HCT116 (cell line): ENCODE measurements around the gene POLE. TPM values are rescaled to one million over a fixed set of nuclear protein-coding genes. Genes with fewer than 3 reads are reported as not detected.

ENCODE experiments used
- ATAC-seq: fragments of 200-7000 bp; cut with Tn5 transposase; 2 replicates; pipeline ENCODE4 v1.9.1; 2020; ENCODE audit warnings: mild to moderate bottlenecking, moderate library complexity
- BruUV-seq: library from RNA; stranded (reverse); fragments of 400-500 nt; replicated peaks from 2 replicates; lab custom pipeline; 2021; lab: Mats Ljungman, UMichigan
- CTCF ChIA-PET: fragments of 300-600 bp; sonication (Branson Sonifier 250); formaldehyde crosslinking; loops from one replicate; lab custom pipeline; 2021; ENCODE audit warnings: antibody characterized with exemption; lab: Charles Lee
- POLR2A ChIA-PET: fragments of 300-600, 350-600 bp; sonication (Branson Sonifier 250); formaldehyde crosslinking; loops from one replicate; lab custom pipeline; 2021; ENCODE audit warnings: antibody characterized with exemption; lab: Charles Lee
- RAD21 ChIA-PET, 2 experiments: fragments of 300-600 bp; sonication (Branson Sonifier 250); formaldehyde crosslinking; loops; one replicate each; lab custom pipeline; 2023; ENCODE audit warnings: low total read pairs in 2 of 2; ENCODE audit not compliant: uncharacterized antibody in 2 of 2, unreplicated experiment in 2 of 2, low non-redundant PET in 1 of 2; lab: Charles Lee
- DNase-seq: peaks from one replicate; pipeline ENCODE4 v3.0.0-alpha.2; 2010; ENCODE audit warnings: low read depth, low spot score
- H2AFZ ChIP-seq: fragments of 200-600 bp; shearing (Covaris generic), sonication (generic); 2 replicates; pipeline ENCODE4 v1.6.1; 2017; ENCODE audit warnings: low read depth, mixed run types, mixed read lengths, antibody characterized with exemption, low read length; ENCODE audit not compliant: poor library complexity, severe bottlenecking
- H3K27ac ChIP-seq: 2 replicates; pipeline ENCODE4 v1.5.1; 2012; ENCODE audit warnings: low read depth, low read length
- H3K27me3 ChIP-seq: fragments of 200-600 bp; sonication (generic); 2 replicates; pipeline ENCODE4 v1.6.1; 2016; ENCODE audit warnings: mixed run types, low read length, mixed read lengths; ENCODE audit not compliant: insufficient read depth
- H3K36me3 ChIP-seq, 2 experiments: fragments of 200-500 bp in 1 of 2; fragments of 200-600 bp in 1 of 2; sonication (Bioruptor generic) in 1 of 2; sonication (generic) in 1 of 2; 2 replicates each; pipeline versions ENCODE4 v1.5.1 to v1.6.1; 2014 to 2016; ENCODE audit warnings: low read length in 2 of 2, inconsistent platforms in 1 of 2, mixed read lengths in 1 of 2, mixed run types in 1 of 2; ENCODE audit not compliant: insufficient read depth in 2 of 2, control insufficient read depth in 1 of 2
- H3K4me1 ChIP-seq, 2 experiments: fragments of 200-600 bp in 1 of 2; sonication (generic) in 1 of 2; 2 replicates each; pipeline versions ENCODE4 v1.5.1 to v1.6.1; 2012 to 2017; ENCODE audit warnings: low read length in 2 of 2, inconsistent platforms in 1 of 2, mild to moderate bottlenecking in 1 of 2, mixed read lengths in 1 of 2, mixed run types in 1 of 2, moderate library complexity in 1 of 2; ENCODE audit not compliant: insufficient read depth in 2 of 2, control insufficient read depth in 1 of 2
- H3K4me2 ChIP-seq: fragments of 200-600 bp; sonication (generic); 2 replicates; pipeline ENCODE4 v1.6.1; 2017; ENCODE audit warnings: mixed run types, low read length, mixed read lengths
- H3K4me3 ChIP-seq, 2 experiments: fragments of 200-600 bp in 1 of 2; sonication (generic) in 1 of 2; replicated peaks in 1 of 2; 2 replicates each; pipeline ENCODE4 v1.5.1; 2011 to 2016; ENCODE audit warnings: low read length in 2 of 2, control low read depth in 1 of 2, low read depth in 1 of 2, mild to moderate bottlenecking in 1 of 2, mixed read lengths in 1 of 2, mixed run types in 1 of 2
- H3K79me2 ChIP-seq: fragments of 200-600 bp; sonication (generic); 2 replicates; pipeline ENCODE4 v1.6.1; 2017; ENCODE audit warnings: mild to moderate bottlenecking, mixed run types, low read length, moderate library complexity, mixed read lengths; ENCODE audit not compliant: insufficient read depth
- H3K9ac ChIP-seq: fragments of 200-600 bp; sonication (generic); 2 replicates; pipeline ENCODE4 v1.6.1; 2016; ENCODE audit warnings: low read length, mixed read lengths
- H3K9me2 ChIP-seq: fragments of 200-600 bp; sonication (generic), shearing (Covaris generic); 2 replicates; pipeline ENCODE4 v1.6.1; 2017; ENCODE audit warnings: mixed run types, mild to moderate bottlenecking, moderate library complexity; ENCODE audit not compliant: insufficient read depth
- H3K9me3 ChIP-seq, 2 experiments: fragments of 200-500 bp in 1 of 2; fragments of 200-600 bp in 1 of 2; sonication (Bioruptor generic) in 1 of 2; sonication (generic) in 1 of 2; 2 replicates each; pipeline ENCODE4 v1.6.1; 2014 to 2017; ENCODE audit warnings: low read length in 2 of 2, mixed read lengths in 2 of 2, inconsistent platforms in 1 of 2, low read depth in 1 of 2, mild to moderate bottlenecking in 1 of 2, mixed run types in 1 of 2, moderate library complexity in 1 of 2; ENCODE audit not compliant: control insufficient read depth in 1 of 2, insufficient read depth in 1 of 2
- H4K20me1 ChIP-seq: fragments of 200-600 bp; sonication (generic), shearing (Covaris generic); 2 replicates; pipeline ENCODE4 v1.6.1; 2017; ENCODE audit warnings: mixed run types, mild to moderate bottlenecking, moderate library complexity; ENCODE audit not compliant: insufficient read depth
- CEBPB ChIP-seq: IDR thresholded peaks from 2 replicates; pipeline ENCODE4 v1.6.1; 2012; ENCODE audit warnings: low read depth
- ELF1 ChIP-seq: IDR thresholded peaks from 2 replicates; pipeline ENCODE4 v1.6.1; 2012; ENCODE audit warnings: low read depth, borderline replicate concordance
- EZH2 ChIP-seq: fragments of 200-600 bp; sonication (generic); IDR thresholded peaks from 2 replicates; pipeline ENCODE4 v1.6.1; 2017; ENCODE audit warnings: antibody characterized with exemption, mixed run types
- POLR2AphosphoS5 ChIP-seq: IDR thresholded peaks from 2 replicates; pipeline ENCODE4 v1.6.1; 2011; ENCODE audit warnings: mild to moderate bottlenecking, low read depth, low read length, moderate library complexity
- RAD21 ChIP-seq: IDR thresholded peaks from 2 replicates; pipeline ENCODE4 v1.6.1; 2012; ENCODE audit warnings: low read depth, mild to moderate bottlenecking
- SP1 ChIP-seq: IDR thresholded peaks from 2 replicates; pipeline ENCODE4 v1.6.1; 2012; ENCODE audit warnings: low read depth
- ZFX ChIP-seq: fragments of 450-650 bp; IDR thresholded peaks from 2 replicates; pipeline ENCODE4 v1.6.1; 2017
- ZNF274 ChIP-seq: fragments of 200-500 bp; sonication (Bioruptor generic); IDR thresholded peaks from 2 replicates; pipeline ENCODE4 v1.6.1; 2014; ENCODE audit warnings: mild to moderate bottlenecking, low read depth, low read length, inconsistent platforms
- intact Hi-C: fragments of 100-400 bp; cut with micrococcal nuclease; formaldehyde crosslinking; loops from 2 replicates; pipeline ENCODE4 v1.10.0; 2022
- total RNA-seq: library from RNA; stranded (reverse); gene quantifications from one replicate; pipeline ENCODE4 v1.2.1, GENCODE V29; 2021; ENCODE audit not compliant: unreplicated experiment
- TF ChIP-seq, protein P1 (sequence below): IDR thresholded peaks from 2 replicates; pipeline ENCODE4 v1.6.1; 2012
- TF ChIP-seq, protein P2 (sequence below): IDR thresholded peaks from 2 replicates; pipeline ENCODE4 v1.6.1; 2012

Gene POLE
- total RNA-seq, 1 experiment from 2014 or later = 128 TPM

DNA sequence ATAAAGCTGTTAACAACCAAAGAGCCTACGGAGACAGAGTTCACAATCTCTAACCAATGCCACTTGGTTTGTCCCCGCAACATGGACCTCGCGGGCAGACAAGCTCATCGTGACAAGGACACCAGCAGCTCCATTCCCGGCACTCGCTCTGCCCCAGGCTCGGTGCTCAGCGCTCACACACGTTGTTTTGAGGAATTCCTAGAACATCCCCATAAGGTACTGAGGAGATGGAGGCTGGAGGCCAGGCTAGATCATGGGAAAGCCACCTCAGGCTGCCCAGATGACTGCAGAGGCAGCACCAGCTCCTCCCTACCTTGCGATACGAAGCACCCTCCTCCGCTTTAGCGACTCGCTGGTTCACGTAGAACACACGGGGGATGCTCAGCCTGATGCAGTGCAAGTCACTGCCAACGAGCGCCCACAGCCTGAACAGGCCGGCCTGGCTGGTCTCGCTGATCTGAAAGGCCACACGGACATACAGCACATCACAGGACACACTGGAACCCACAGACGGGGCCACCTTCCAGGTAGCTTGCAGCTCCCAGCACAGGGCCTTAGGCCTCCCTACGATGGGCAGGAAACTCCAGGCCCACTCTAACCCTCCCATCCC, 38.4 kb downstream of the POLE start:
- CTCF ChIA-PET = no interaction called here
- Histone ChIP-seq H3K4me1 (no peaks in the 10 kb centered on the region), H2AFZ (no peak overlapping the region), H4K20me1 (no peaks in the 10 kb centered on the region), H3K4me2 (no peak overlapping the region), H3K9me3 (no peaks in the 10 kb centered on the region), H3K36me3 (peaks cover 28 to 60% of the 10 kb centered on the region in 2 experiments), H3K79me2 (no peaks in the 10 kb centered on the region), H3K27me3 (no peaks in the 10 kb centered on the region), H3K9me2 (no peaks in the 10 kb centered on the region), H3K9ac (no peak overlapping the region), H3K27ac (no peak overlapping the region), H3K4me3 (no peak overlapping the region)
- ATAC-seq (no peak), DNase-seq (no peak)
- TF ChIP-seq, protein P1, sequence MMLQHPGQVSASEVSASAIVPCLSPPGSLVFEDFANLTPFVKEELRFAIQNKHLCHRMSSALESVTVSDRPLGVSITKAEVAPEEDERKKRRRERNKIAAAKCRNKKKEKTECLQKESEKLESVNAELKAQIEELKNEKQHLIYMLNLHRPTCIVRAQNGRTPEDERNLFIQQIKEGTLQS = no peak
- no peak for TF ChIP-seq ZNF274
- TF ChIP-seq RAD21 = no peak
- no peak for TF ChIP-seq CEBPB
- BruUV-seq = no TSS peak
- intact Hi-C loops = no loop called here
- RAD21 ChIA-PET = no interaction called here
- POLR2A ChIA-PET = no interaction called here

DNA sequence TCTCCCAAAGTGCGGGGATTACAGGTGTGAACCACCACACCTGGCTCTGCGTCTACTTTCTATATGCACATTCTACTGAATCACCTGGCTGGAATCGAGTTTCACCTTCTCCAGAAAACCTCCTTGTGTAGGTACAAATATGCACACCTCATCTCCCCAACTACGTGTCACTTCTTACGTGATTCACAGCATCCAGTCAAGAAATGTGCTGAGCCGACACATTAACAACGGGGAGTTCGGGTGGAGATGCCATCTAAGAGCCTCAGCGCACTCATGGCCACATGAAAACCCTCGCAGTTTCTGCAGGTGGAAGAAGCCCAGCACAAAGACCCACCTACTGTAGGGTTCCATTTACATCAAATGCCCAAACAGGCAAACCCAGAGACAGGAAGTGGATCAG, 39.3 kb downstream of the POLE start:
- POLR2A ChIA-PET = no interaction called here

More for the DNA sequence above, 39.3 kb downstream of the POLE start:
- TF ChIP-seq EZH2 = no peak
- TF ChIP-seq, protein P2, sequence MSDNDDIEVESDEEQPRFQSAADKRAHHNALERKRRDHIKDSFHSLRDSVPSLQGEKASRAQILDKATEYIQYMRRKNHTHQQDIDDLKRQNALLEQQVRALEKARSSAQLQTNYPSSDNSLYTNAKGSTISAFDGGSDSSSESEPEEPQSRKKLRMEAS = no peak
- no peak for TF ChIP-seq SP1
- no peak for TF ChIP-seq POLR2AphosphoS5
- TF ChIP-seq ZFX = no peak
- TF ChIP-seq ELF1 = no peak
- ChIA-PET RAD21 (no interaction called here), CTCF (no interaction called here)
- no peak for ATAC-seq
- no peaks in the 10 kb centered on the region for H3K9me2 ChIP-seq
- H3K27ac ChIP-seq = no peak overlapping the region
- H3K79me2 ChIP-seq = no peaks in the 10 kb centered on the region
- no peak overlapping the region for H3K4me2 ChIP-seq
- H2AFZ ChIP-seq = no peak overlapping the region
- peaks cover 26 to 56% of the 10 kb centered on the region in 2 experiments; a peak in 3 of 4 replicates for H3K36me3 ChIP-seq
- H3K4me3 ChIP-seq = no peak overlapping the region
- intact Hi-C loops = no loop called here
- H3K9ac ChIP-seq = no peak overlapping the region
- DNase-seq = no peak
- H3K9me3 ChIP-seq = no peaks in the 10 kb centered on the region
- no peaks in the 10 kb centered on the region for H3K27me3 ChIP-seq
- H4K20me1 ChIP-seq = no peaks in the 10 kb centered on the region
- H3K4me1 ChIP-seq = no peaks in the 10 kb centered on the region
- BruUV-seq = no TSS peak
